IPS-18a (cell line): ENCODE data around the gene CYP17A1.

Experiments used
- H3K27ac ChIP-seq: one replicate; pipeline ENCODE4 v1.5.1; 2013; ENCODE audit warnings: low read length
- H3K27me3 ChIP-seq: one replicate; pipeline ENCODE4 v1.6.1; 2013; ENCODE audit warnings: mild to moderate bottlenecking, low read length; ENCODE audit not compliant: control insufficient read depth, insufficient read depth
- H3K36me3 ChIP-seq: one replicate; pipeline ENCODE4 v1.6.1; 2013; ENCODE audit warnings: low read depth, low read length; ENCODE audit not compliant: control insufficient read depth
- H3K4me1 ChIP-seq: one replicate; pipeline ENCODE4 v1.6.1; 2013; ENCODE audit warnings: low read depth, low read length; ENCODE audit not compliant: control insufficient read depth
- H3K4me3 ChIP-seq: one replicate; pipeline ENCODE4 v1.5.1; 2013; ENCODE audit warnings: low read length
- H3K9ac ChIP-seq: one replicate; pipeline ENCODE4 v1.6.1; 2013; ENCODE audit warnings: mild to moderate bottlenecking, low read length, moderate library complexity
- H3K9me3 ChIP-seq: one replicate; pipeline ENCODE4 v1.6.1; 2013; ENCODE audit warnings: low read depth, low read length; ENCODE audit not compliant: control insufficient read depth

CYP17A1 gene

DNA sequence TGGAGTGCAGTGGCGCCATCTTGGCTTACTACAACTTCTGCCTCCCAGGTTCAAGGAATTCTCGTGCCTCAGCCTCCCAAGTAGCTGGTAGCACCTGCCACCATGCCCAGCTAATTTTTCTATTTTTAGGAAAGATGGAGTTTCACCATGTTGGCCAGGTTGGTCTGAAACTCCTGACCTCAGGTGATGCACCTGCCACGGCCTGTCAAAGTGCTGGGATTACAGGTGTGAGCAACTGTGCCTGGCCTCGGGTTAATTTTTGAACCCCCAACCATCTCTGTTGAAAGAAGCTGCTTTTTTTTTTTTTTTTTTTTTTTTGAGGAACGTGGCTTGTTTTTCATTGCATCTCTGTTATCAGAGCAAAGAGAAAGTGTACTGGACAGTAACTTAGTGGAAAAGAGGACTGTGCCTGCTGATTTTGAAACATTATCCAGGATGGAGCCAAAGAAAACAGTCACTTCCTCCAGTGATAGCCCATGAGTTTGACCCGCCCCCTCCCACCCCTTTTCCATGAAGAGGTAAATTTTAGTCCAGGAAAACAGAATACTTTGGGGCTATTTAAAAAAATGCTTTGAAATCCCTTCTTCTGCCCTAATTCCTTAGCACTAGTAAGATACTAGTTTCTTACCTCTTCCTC, 55.2 kb downstream of the CYP17A1 start:
- Histone ChIP-seq H3K27ac (no peak overlapping the region), H3K9me3 (no peaks in the 10 kb centered on the region), H3K36me3 (no peaks in the 10 kb centered on the region), H3K27me3 (no peaks in the 10 kb centered on the region), H3K4me3 (no peak overlapping the region), H3K9ac (no peak overlapping the region), H3K4me1 (peaks cover 16% of the 10 kb centered on the region)

DNA sequence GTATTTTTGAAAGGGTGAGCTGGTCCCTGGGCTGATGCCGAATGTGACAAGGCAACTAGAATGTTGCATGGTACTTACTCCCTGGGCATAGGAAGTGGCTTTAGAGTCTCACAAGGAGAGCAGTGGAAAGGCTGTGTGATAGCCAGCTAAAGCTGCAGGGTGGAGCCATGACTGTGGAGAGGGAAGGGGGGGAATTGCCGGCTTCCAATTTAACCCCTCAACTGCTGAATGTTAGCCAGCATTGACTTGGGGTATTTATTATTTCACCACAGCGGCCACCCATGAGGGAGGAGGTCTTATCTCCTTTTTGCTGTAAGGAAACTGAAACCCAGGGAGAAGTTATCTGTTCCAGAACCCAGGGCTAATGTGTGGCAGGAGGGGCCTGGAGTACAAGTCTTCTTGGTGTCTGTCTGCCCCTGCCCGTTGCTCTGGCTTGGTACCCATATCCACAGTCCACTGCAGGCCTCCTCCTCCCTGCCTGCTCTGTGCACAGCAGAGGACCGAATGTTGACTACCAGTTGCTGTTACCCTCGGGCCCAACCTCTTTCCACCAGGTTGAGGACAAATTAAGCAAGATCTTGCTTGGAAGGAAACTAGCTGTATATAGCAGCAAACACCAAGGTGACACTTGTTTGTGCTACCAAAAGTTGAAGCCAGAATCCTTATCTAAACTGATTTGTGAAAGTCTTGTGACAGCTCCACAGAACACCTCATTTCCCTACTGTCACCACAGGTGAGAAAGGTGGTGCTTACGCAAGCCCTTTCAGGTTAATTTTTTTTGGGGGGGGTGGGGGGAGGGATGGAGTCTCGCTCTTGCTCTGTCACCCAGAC, 55.9 kb downstream of the CYP17A1 start:
- Histone ChIP-seq H3K9ac (no peak overlapping the region), H3K36me3 (no peaks in the 10 kb centered on the region), H3K27me3 (no peaks in the 10 kb centered on the region), H3K9me3 (no peaks in the 10 kb centered on the region), H3K4me1 (peaks cover 24% of the 10 kb centered on the region), H3K27ac (no peak overlapping the region), H3K4me3 (no peak overlapping the region)
